ENCODE results near the gene ESR2. TPM values are rescaled to one million over a fixed set of nuclear protein-coding genes. Genes with fewer than 3 reads are reported as not detected.

The ESR2 gene
- total and polyA plus RNA-seq, 2 of the 8 experiments (the other 6 are each of a cell fraction or from before 2014, with no cell fraction given): 0.19 to 0.23 TPM

GRCh38 chr14:64234877-64235651, 59.1 kb downstream of the ESR2 start:
- Histone ChIP-seq H3K14ac (ENCODE audit: insufficient read length) (no peak overlapping the region), H4K91ac (replicated peaks; ENCODE audit: insufficient read length, low read length) (no peak overlapping the region), H3K18ac (ENCODE audit: extremely low read depth, low read length) (no peak overlapping the region), H3K27ac (ENCODE audit: low read depth, low read length) (no peak overlapping the region), H4K5ac (ENCODE audit: insufficient read length, low read depth, low read length) (no peak overlapping the region), H2AFZ (ENCODE audit: low read length) (no peak overlapping the region), H3K36me3 (ENCODE audit: control insufficient read depth in 2 of 4, insufficient read depth in 4 of 4, low read length in 3 of 4) (peaks cover 0 to 5% (median 1%) of the 10 kb centered on the region in 4 experiments; a peak in 1 of 8 replicates), H2BK12ac (ENCODE audit: low read depth, low read length) (no peak overlapping the region), H4K8ac (ENCODE audit: extremely low read depth, insufficient read depth, low read length) (no peak overlapping the region), H3K56ac (replicated peaks; ENCODE audit: insufficient read length, low read depth, low read length) (no peak overlapping the region), H4K20me1 (replicated peaks in 1 of 2; ENCODE audit: control insufficient read depth in 1 of 2, insufficient read depth in 2 of 2, low read length in 2 of 2) (no peaks in the 10 kb centered on the region), H3K23me2 (ENCODE audit: low read depth, low read length) (no peaks in the 10 kb centered on the region), H2BK20ac (ENCODE audit: low read length) (no peak overlapping the region), H2BK120ac (replicated peaks; ENCODE audit: low read depth, low read length) (no peak overlapping the region), H3K4me2 (ENCODE audit: insufficient read depth in 1 of 2, low read depth in 2 of 2, low read length in 2 of 2) (no peak overlapping the region), H3K4me1 (replicated peaks in 1 of 4; ENCODE audit: control insufficient read depth in 3 of 4, insufficient read depth in 4 of 4, low read length in 3 of 4) (0 out of 7 replicates have a peak, but pooled peaks cover 0 to 2% (median 0%) of the 10 kb centered on the region in 4 experiments), H3K79me2 (ENCODE audit: control insufficient read depth in 1 of 2, insufficient read depth in 2 of 2, low read length in 2 of 2) (no peaks in the 10 kb centered on the region), H3K79me1 (ENCODE audit: low read depth, low read length) (no peaks in the 10 kb centered on the region), H2BK5ac (ENCODE audit: low read depth, low read length) (no peak overlapping the region), H3K4ac (replicated peaks; ENCODE audit: insufficient read length, low read depth, low read length) (no peak overlapping the region), H2BK15ac (ENCODE audit: low read length) (no peak overlapping the region), H3K27me3 (replicated peaks in 1 of 4; ENCODE audit: control insufficient read depth in 3 of 4, extremely low read depth in 1 of 4, insufficient read depth in 3 of 4, low read length in 3 of 4) (no peaks in the 10 kb centered on the region), H3K4me3 (ENCODE audit: extremely low read depth in 1 of 4, insufficient read depth in 2 of 4, low read depth in 3 of 4, low read length in 4 of 4) (no peak overlapping the region), H3K9ac (replicated peaks in 1 of 4; ENCODE audit: extremely low read depth in 1 of 4, low read depth in 3 of 4, low read length in 3 of 4) (no peak overlapping the region), H2AK5ac (ENCODE audit: low read depth, low read length) (no peak overlapping the region), H3K23ac (ENCODE audit: insufficient read length) (no peak overlapping the region), H3K9me3 (ENCODE audit: insufficient read depth in 2 of 2, low read depth in 1 of 2, low read length in 1 of 2) (no peaks in the 10 kb centered on the region)
- TF ChIP-seq SP1 (IDR thresholded peaks at IDR 0.05; ENCODE audit: low read depth, low read length): no peak
- TF ChIP-seq POLR2AphosphoS5 (IDR thresholded peaks at IDR 0.05; ENCODE audit: low read depth, low read length): peak; percentile 23; the same call in 1 of the 2 replicates
- WGBS, 2 experiments (ENCODE audit: extremely low coverage in 1 of 2, insufficient coverage in 1 of 2, insufficient read length in 1 of 2, insufficient replicate concordance in 2 of 2, low coverage in 1 of 2, low lambda C conversion rate in 2 of 2, missing lambda C conversion rate in 1 of 2): 89% methylated on average over 24 of the region's 24 CpGs; no CpG with 5 or more reads in 1 of the 2 experiments
- POLR2A ChIA-PET (ENCODE audit: partially characterized antibody): interaction anchor here (1.0 to 1.8 kb wide), 3 partner anchors 25 to 68 kb away, joined by 3 to 5 read pairs (median 3); no protein-coding TSS in a partner anchor
- FAIRE-seq (no peak), DNase-seq (ENCODE audit: low read depth in 1 of 2, low spot score in 2 of 2) (no peak)
- CTCF ChIA-PET (ENCODE audit: partially characterized antibody): interaction anchor here (0.8 to 4.7 kb wide), 5 partner anchors 22 to 68 kb away, joined by 3 to 32 read pairs (median 5); no protein-coding TSS in a partner anchor
